GM12878 (cell line): ENCODE data around the gene TAF11L4. TPM values are rescaled to one million over a fixed set of nuclear protein-coding genes. Genes with fewer than 3 reads are reported as not detected.
"Not testable (repeated sequence)": the region's sequence is repeated elsewhere in the genome, so short reads cannot be mapped to it uniquely, and the experiment has no call there.

Experiments used
- ATAC-seq: fragments of 200-7000 bp; cut with Tn5 transposase; 3 replicates; pipeline ENCODE4 v1.9.1; 2020; ENCODE audit warnings: mild to moderate bottlenecking, moderate library complexity
- BruUV-seq: library from RNA; stranded (reverse); fragments of 400-500 nt; replicated peaks from 2 replicates; lab custom pipeline; 2021; lab: Mats Ljungman, UMichigan
- CTCF ChIA-PET: fragments of 300-600 bp; sonication (Branson Sonifier 250); formaldehyde crosslinking; extraction: SDS; loops from one replicate; lab custom pipeline; 2021; ENCODE audit warnings: inconsistent platforms; lab: Yijun Ruan, JAX
- POLR2A ChIA-PET: fragments of 350-600 bp; formaldehyde crosslinking; extraction: SDS; loops from one replicate; lab custom pipeline; 2021; ENCODE audit warnings: inconsistent platforms; lab: Charles Lee
- RAD21 ChIA-PET: fragments of 300-600 bp; sonication (Branson Sonifier 250); formaldehyde crosslinking; loops from one replicate; lab custom pipeline; 2023; ENCODE audit warnings: antibody characterized with exemption; ENCODE audit not compliant: unreplicated experiment; lab: Charles Lee
- SMC1A ChIA-PET: fragments of 300-600 bp; sonication (Branson Sonifier 250); formaldehyde crosslinking; loops from one replicate; lab custom pipeline; 2023; ENCODE audit not compliant: unreplicated experiment, uncharacterized antibody; lab: Charles Lee
- DNase-seq: peaks from one replicate; pipeline ENCODE4 v3.0.0-alpha.2; 2011; ENCODE audit warnings: low read depth, low spot score
- FAIRE-seq: peaks from 3 replicates; lab custom pipeline; 2011; peaks lifted over from hg19 to GRCh38; lab: Jason Lieb, UNC
- H2AFZ ChIP-seq: 2 replicates; pipeline ENCODE4 v1.6.0; 2011; ENCODE audit warnings: low read depth, low read length, control low read depth; ENCODE audit not compliant: control insufficient read depth
- H3K27ac ChIP-seq: 2 replicates; pipeline ENCODE4 v1.5.1; 2011; ENCODE audit warnings: control low read depth; ENCODE audit not compliant: control insufficient read depth, insufficient read depth
- H3K27me3 ChIP-seq, 2 experiments: replicated peaks in 1 of 2; 2 replicates each; pipeline versions ENCODE4 v1.6.0 to v1.6.1; 2011; ENCODE audit warnings: low read length in 1 of 2; ENCODE audit not compliant: control insufficient read depth in 2 of 2, insufficient read depth in 2 of 2
- H3K36me3 ChIP-seq, 2 experiments: 2 replicates each; pipeline ENCODE4 v1.5.1; 2011; ENCODE audit warnings: low read length in 1 of 2; ENCODE audit not compliant: control insufficient read depth in 2 of 2, insufficient read depth in 2 of 2
- H3K4me1 ChIP-seq: 2 replicates; pipeline ENCODE4 v1.6.1; 2011; ENCODE audit warnings: mild to moderate bottlenecking, low read length, moderate library complexity, mixed read lengths; ENCODE audit not compliant: control insufficient read depth, insufficient read depth
- H3K4me2 ChIP-seq: 2 replicates; pipeline ENCODE4 v1.6.0; 2011; ENCODE audit warnings: control low read depth; ENCODE audit not compliant: control insufficient read depth, insufficient read depth
- H3K4me3 ChIP-seq: fragments of 200-600 bp; sonication (generic); 2 replicates; pipeline ENCODE4 v1.5.1; 2016
- H3K79me2 ChIP-seq: 2 replicates; pipeline ENCODE4 v1.6.0; 2011; ENCODE audit warnings: low read length; ENCODE audit not compliant: control insufficient read depth, insufficient read depth
- H3K9ac ChIP-seq: 2 replicates; pipeline ENCODE4 v1.8.0; 2011; ENCODE audit warnings: low read length, control low read depth, mixed read lengths; ENCODE audit not compliant: control insufficient read depth, insufficient read depth
- H3K9me3 ChIP-seq: replicated peaks from 3 replicates; pipeline ENCODE4 v1.5.1; 2011; ENCODE audit warnings: mild to moderate bottlenecking, low read length; ENCODE audit not compliant: control insufficient read depth, insufficient read depth
- H4K20me1 ChIP-seq: 2 replicates; pipeline ENCODE4 v1.6.0; 2011; ENCODE audit not compliant: control insufficient read depth, insufficient read depth
- WGBS: methylation state at CpG from one replicate; pipeline ENCODE4 v1.1.6; 2016; ENCODE audit warnings: low lambda C conversion rate; ENCODE audit not compliant: insufficient replicate concordance, insufficient coverage; ENCODE audit errors: missing lambda C conversion rate; 5-methylcytosine and 5-hydroxymethylcytosine counted together
- in situ Hi-C: fragments of 300-500 bp; cut with MboI; formaldehyde crosslinking; loops from 9 replicates; pipeline ENCODE4 v1.14.3; 2018; ENCODE audit warnings: mixed read lengths
- intact Hi-C: fragments of 100-400 bp; cut with micrococcal nuclease; formaldehyde crosslinking; loops from one replicate; pipeline ENCODE4 v1.14.2; 2022; ENCODE audit not compliant: unreplicated experiment
- polyA plus RNA-seq, 11 experiments: library from polyadenylated mRNA; depleted of rRNA in 4 of 11; unstranded in 6 of 11; stranded (reverse) in 5 of 11; fragments of >200 nt; fragmentation: Nextera tagmentation in 4 of 11; fragmentation: Illumina TruSeq in 1 of 11; extraction: Ambion mirVana in 4 of 11; extraction: Trizol in 1 of 11; gene quantifications; 1 replicate in 1 of 11; 2 replicates in 10 of 11; pipeline versions ENCODE4 v1.2.1 to v1.2.3, GENCODE V29; 2011 to 2016; ENCODE audit warnings: inconsistent platforms in 2 of 11, missing spikeins in 2 of 11, low read depth in 1 of 11
- total RNA-seq, 4 experiments: library from RNA; depleted of rRNA in 3 of 4; stranded (reverse); fragments of >200 nt in 3 of 4; fragmentation: Illumina TruSeq in 1 of 4; extraction: Trizol in 1 of 4; gene quantifications; 2 replicates each; pipeline versions ENCODE4 v1.2.1 to v1.2.3, GENCODE V29; 2013 to 2021

TAF11L4 gene
- total and polyA plus RNA-seq, 10 of the 15 experiments (the other 5 are each of a cell fraction or from before 2014, with no cell fraction given), result not detected

GRCh38 chr5:17518067-17518466 lies 3.5 kb upstream of the TAF11L4 start, which contains the start of gene TAF11L3:
Gene TAF11L3, plus strand, starts transcription at chr5:17518367.
- not testable (repeated sequence) for ATAC-seq, DNase-seq
- no CpG with 5 or more reads among the region's 15 CpGs for WGBS

GRCh38 chr5:17519508-17519907 lies 2.1 kb upstream of the TAF11L4 start:
- BruUV-seq, RAD21 ChIA-PET, H3K9ac ChIP-seq, DNase-seq, H3K4me3 ChIP-seq, SMC1A ChIA-PET, H3K79me2 ChIP-seq, H2AFZ ChIP-seq, ATAC-seq, CTCF ChIA-PET, H3K36me3 ChIP-seq, FAIRE-seq, in situ Hi-C loops, H3K4me1 ChIP-seq, H3K27me3 ChIP-seq, H4K20me1 ChIP-seq, H3K4me2 ChIP-seq, H3K9me3 ChIP-seq, H3K27ac ChIP-seq, intact Hi-C loops, POLR2A ChIA-PET: not testable (repeated sequence)
- WGBS, result 56% methylated on average over 8 of the region's 14 CpGs

More at GRCh38 chr5:17518067-17518466, 3.5 kb upstream of the TAF11L4 start, which contains the start of gene TAF11L3:
- SMC1A ChIA-PET, H2AFZ ChIP-seq, H3K9ac ChIP-seq, CTCF ChIA-PET, FAIRE-seq, H3K4me2 ChIP-seq, RAD21 ChIA-PET, H3K27ac ChIP-seq, POLR2A ChIA-PET, H3K4me1 ChIP-seq, H4K20me1 ChIP-seq, H3K4me3 ChIP-seq, H3K36me3 ChIP-seq, H3K79me2 ChIP-seq, in situ Hi-C loops, H3K9me3 ChIP-seq, BruUV-seq, intact Hi-C loops, H3K27me3 ChIP-seq: not testable (repeated sequence)

GRCh38 chr5:17524935-17525334 lies 3.3 kb downstream of the TAF11L4 start, which contains the start of gene TAF11L5:
Gene TAF11L5, plus strand, starts transcription at chr5:17525235.
- POLR2A ChIA-PET, H3K27ac ChIP-seq, DNase-seq, RAD21 ChIA-PET, H3K4me3 ChIP-seq, SMC1A ChIA-PET, H4K20me1 ChIP-seq, H3K4me1 ChIP-seq, H3K9me3 ChIP-seq, H3K36me3 ChIP-seq, CTCF ChIA-PET, BruUV-seq, H3K9ac ChIP-seq, H3K27me3 ChIP-seq, ATAC-seq, H3K4me2 ChIP-seq, in situ Hi-C loops, intact Hi-C loops, FAIRE-seq, H3K79me2 ChIP-seq, H2AFZ ChIP-seq: not testable (repeated sequence)
- WGBS, result no CpG with 5 or more reads among the region's 15 CpGs
